Cardiac fibroblast (primary cell): ENCODE results near the gene KRT12.
"Not testable (repeated sequence)": the region's sequence is repeated elsewhere in the genome, so short reads cannot be mapped to it uniquely, and the experiment has no call there.

Experiments
- DNase-seq, 2 donors: peaks; one replicate each; pipeline versions ENCODE4 v3.0.0 to v3.0.0-alpha.2; 2010; ENCODE audit warnings: low read depth in 2 of 2
- H3K4me3 ChIP-seq, 2 donors: replicated peaks in 1 of 2; 1 replicate in 1 of 2; 2 replicates in 1 of 2; pipeline ENCODE4 v1.5.1; 2011; ENCODE audit warnings: low read depth in 2 of 2, low read length in 2 of 2, mild to moderate bottlenecking in 2 of 2, moderate library complexity in 1 of 2
- TF ChIP-seq, protein P1 (sequence below): IDR thresholded peaks from one replicate; pipeline ENCODE4 v1.5.1; 2011; ENCODE audit warnings: low read depth, mild to moderate bottlenecking, low read length, inconsistent platforms

Gene KRT12

DNA sequence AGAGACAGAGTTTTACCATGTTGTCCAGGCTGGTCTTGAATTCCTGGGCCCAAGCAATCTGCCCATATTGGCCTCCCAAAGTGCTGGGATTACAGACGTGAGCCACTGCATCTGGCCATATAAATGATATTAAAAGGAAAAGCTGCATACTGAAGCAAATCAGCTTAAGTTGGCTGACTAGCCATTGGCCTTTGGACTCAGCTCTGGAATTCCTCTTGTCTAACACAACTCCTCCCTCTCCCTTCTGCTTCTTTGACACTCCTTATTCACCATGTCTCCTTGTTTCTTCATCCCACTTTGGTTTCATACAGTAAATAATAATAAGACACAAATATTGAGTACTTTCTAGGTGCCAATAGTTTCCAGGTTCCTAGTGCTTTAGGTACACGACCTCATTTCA, 7.5 kb downstream of the KRT12 start:
- no peak for DNase-seq
- no peak overlapping the region for H3K4me3 ChIP-seq
- TF ChIP-seq, protein P1, sequence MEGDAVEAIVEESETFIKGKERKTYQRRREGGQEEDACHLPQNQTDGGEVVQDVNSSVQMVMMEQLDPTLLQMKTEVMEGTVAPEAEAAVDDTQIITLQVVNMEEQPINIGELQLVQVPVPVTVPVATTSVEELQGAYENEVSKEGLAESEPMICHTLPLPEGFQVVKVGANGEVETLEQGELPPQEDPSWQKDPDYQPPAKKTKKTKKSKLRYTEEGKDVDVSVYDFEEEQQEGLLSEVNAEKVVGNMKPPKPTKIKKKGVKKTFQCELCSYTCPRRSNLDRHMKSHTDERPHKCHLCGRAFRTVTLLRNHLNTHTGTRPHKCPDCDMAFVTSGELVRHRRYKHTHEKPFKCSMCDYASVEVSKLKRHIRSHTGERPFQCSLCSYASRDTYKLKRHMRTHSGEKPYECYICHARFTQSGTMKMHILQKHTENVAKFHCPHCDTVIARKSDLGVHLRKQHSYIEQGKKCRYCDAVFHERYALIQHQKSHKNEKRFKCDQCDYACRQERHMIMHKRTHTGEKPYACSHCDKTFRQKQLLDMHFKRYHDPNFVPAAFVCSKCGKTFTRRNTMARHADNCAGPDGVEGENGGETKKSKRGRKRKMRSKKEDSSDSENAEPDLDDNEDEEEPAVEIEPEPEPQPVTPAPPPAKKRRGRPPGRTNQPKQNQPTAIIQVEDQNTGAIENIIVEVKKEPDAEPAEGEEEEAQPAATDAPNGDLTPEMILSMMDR, result no peak

DNA sequence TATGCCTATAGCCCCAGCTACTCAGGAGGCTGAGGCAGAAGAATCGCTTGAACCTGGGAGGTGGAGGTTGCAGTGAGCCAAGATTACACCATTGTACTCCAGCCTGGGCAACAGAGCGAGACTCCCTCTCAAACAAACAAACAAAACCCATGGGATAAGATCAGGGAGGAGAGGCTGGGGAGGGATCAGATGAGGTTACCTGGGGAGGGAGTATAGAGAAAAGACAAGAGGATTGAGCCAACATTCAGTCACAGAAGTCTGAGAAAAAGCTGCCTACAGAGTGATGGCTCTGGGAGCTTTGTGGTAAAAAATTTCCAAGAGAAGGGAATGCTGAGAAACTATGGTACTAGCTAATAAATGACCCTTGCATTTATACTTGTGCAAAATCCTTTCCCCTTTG, 8.4 kb downstream of the KRT12 start:
- DNase-seq, H3K4me3 ChIP-seq: not testable (repeated sequence)

DNA sequence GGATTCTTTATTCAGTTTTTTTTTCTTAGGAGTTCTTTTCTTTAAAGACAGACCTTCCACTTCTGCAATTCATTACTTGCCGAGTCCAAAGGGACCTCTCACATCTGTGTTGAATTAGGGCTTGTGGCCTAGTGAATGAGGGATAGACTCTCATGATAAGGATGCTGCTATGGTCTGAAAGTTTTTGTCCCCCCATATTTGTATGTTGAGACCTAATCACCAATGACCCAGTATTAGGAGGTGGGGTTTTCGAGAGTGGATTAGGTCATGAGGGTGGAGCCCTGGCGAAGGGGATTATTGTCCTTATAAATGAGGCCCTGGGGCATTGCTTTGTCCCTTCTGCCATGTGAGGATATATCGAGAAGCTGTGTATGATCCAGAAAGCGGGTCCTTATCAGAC, 9.5 kb downstream of the KRT12 start:
- DNase-seq, result peak; percentile 22 to 38
- H3K4me3 ChIP-seq, result no peak overlapping the region
- TF ChIP-seq, protein P1, result no peak

DNA sequence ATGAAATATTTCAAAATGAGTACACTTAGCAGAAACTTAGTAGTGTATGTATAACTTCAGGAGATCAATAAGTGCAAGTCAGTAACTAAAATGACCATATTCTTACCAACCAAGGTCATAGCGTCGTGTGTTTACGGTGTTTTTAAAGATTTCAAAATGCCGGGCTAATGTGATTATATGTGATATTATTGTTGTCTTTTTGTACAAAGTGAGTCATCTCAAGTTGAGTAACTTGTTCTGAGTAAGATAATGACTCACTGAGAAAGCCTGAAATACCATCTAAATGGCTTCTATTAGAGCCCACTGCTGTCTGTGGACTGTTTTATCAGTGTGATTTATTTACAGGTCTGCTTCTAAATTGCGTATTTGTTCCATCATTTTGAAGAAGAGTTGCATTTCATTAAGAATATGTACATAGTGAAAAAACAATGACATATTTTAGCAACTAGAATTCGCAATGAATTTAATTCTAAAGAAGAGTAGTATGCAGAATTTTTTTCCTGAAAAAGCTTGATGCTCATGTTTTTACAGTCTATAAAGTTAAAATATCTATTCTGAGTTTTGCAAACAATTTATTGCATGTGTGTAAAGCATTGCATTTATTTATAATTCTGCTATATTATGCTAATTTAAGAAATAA, 12.7 kb downstream of the KRT12 start:
- no peak overlapping the region for H3K4me3 ChIP-seq
- DNase-seq, result peak; percentile 81 to 89
- TF ChIP-seq, protein P1, result no peak

DNA sequence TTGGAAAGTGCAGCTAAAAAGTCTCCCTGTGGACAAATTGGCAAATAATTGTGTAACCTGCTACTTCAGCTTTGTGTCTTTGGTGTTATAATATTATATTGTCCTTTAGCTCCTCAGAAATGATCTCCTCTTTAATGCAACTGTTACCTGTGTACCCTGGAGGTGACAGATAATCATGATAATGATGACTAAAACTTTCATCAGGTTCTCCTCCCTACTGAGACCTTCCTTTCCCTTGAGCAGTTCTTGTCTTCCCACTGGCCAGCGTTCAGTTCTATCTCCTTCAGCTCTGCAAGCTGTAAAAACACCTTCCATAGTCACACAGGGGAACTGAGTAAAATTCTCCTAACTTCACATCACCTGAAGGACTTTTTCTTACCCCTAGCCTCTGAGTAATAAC, 14.7 kb downstream of the KRT12 start:
- H3K4me3 ChIP-seq, result no peak overlapping the region
- TF ChIP-seq, protein P1, result no peak
- DNase-seq, result no peak

DNA sequence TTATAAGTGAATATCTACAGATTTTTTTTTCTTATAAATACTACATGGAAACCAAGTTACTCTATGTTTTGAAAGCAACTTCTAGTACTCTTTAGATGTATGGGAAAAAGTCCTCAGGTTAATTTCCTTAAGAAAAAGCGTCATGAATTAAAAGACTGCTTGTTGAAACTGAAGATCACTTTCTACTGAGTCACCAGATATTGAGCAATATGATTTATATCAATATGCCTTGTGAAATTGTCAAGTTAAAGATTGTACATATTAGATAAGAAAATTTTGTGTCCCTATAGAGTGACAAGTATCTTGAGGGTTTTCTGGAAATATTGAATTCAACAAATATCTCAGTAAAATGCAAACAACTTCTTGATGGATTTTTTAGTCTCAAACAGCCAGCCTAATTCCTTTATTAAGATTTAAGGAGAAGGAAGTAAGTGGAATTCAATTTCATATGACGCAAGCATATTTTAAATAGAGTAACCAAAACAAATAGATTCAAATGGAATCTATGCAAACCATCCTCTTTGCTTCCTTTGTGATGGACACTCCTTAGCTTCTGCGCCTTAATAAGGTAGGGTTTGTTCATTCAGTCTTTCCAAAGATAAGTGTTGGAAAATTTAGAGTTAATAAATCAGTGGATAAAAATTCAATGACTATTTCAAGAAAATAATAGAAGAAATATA, 16.6 kb downstream of the KRT12 start:
- no peak overlapping the region for H3K4me3 ChIP-seq
- TF ChIP-seq, protein P1, result no peak
- peak in 1 of 2 donors; percentile 30 for DNase-seq

DNA sequence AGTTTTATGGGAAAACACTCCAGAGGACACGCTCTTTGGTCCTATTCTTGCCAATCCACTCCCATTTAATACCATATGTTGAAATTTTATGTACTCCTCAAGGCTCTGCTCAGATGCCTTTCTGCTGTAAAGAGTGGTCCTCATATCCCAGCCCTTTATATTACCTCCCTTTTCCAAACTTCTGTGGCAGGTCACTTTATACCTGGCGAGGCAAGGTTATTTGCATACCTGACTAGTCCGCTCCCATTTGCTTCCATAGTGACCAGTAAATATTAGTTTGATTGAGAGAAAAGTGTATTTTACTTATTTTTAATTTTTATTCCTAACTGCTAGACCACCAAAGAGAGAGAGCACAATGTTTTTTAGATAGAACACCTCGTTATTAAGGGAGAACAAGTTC, 17.3 kb downstream of the KRT12 start:
- H3K4me3 ChIP-seq, result no peak overlapping the region
- no peak for DNase-seq
- TF ChIP-seq, protein P1, result no peak
